HG02943 (cell line): Measurements from ENCODE around the gene FNDC3A.

Experiments used
- ATAC-seq: cut with Tn5 transposase; IDR thresholded peaks from one replicate; pipeline ENCODE4 v1.9.1; 2021; ENCODE audit warnings: mild to moderate bottlenecking, low read depth, moderate library complexity; ENCODE audit not compliant: unreplicated experiment

Gene FNDC3A

GRCh38 chr13:48975856-48976575, at the start of gene FNDC3A:
TSS of gene FNDC3A (plus strand) at chr13:48975912. CDS start at chr13:49006191, 30,279 bp downstream.
- peak; percentile 56 for ATAC-seq

- no peak for ATAC-seq
Measured at GRCh38 chr13:48928757-48929430, 46.8 kb upstream of the FNDC3A start.

GRCh38 chr13:48930918-48931317, 44.8 kb upstream of the FNDC3A start:
- ATAC-seq = no peak

- ATAC-seq = no peak
Measured at GRCh38 chr13:48938308-48938943, 37.3 kb upstream of the FNDC3A start.

GRCh38 chr13:48939728-48940127, 36.0 kb upstream of the FNDC3A start:
- ATAC-seq = no peak

GRCh38 chr13:48942131-48942530, 33.6 kb upstream of the FNDC3A start:
- ATAC-seq = no peak

- ATAC-seq = no peak
Measured at GRCh38 chr13:48944221-48944620, 31.5 kb upstream of the FNDC3A start.

- ATAC-seq = no peak
Measured at GRCh38 chr13:48945626-48946025, 30.1 kb upstream of the FNDC3A start.

GRCh38 chr13:48946163-48946562, 29.5 kb upstream of the FNDC3A start:
- ATAC-seq = no peak

- no peak for ATAC-seq
Measured at GRCh38 chr13:48949566-48950500, 25.9 kb upstream of the FNDC3A start.

GRCh38 chr13:48950501-48950875, 25.2 kb upstream of the FNDC3A start:
- ATAC-seq = no peak

GRCh38 chr13:48954081-48954480, 21.6 kb upstream of the FNDC3A start:
- ATAC-seq = no peak

GRCh38 chr13:48955536-48955935, 20.2 kb upstream of the FNDC3A start:
- ATAC-seq = no peak

GRCh38 chr13:48961379-48961778, 14.3 kb upstream of the FNDC3A start:
- no peak for ATAC-seq

- no peak for ATAC-seq
Measured at GRCh38 chr13:48962281-48962680, 13.4 kb upstream of the FNDC3A start.

- no peak for ATAC-seq
Measured at GRCh38 chr13:48965736-48966135, 10.0 kb upstream of the FNDC3A start.

GRCh38 chr13:48969685-48970084, 6.0 kb upstream of the FNDC3A start:
- no peak for ATAC-seq

- no peak for ATAC-seq
Measured at GRCh38 chr13:48973845-48974431, 1.8 kb upstream of the FNDC3A start.

- ATAC-seq = peak; percentile 19
Measured at GRCh38 chr13:48975101-48975855, 434 bp upstream of the FNDC3A start.
